ENCODE measurements around the gene PTPRN2.

GRCh38 chr7:157493776-157494175 is 1093.8 kb downstream of the PTPRN2 start:
- TF ChIP-seq CTCF (conservative IDR thresholded peaks at IDR 0.05 in 1 of 2, IDR thresholded peaks at IDR 0.05 in 1 of 2; ENCODE audit: extremely low read depth in 1 of 2, insufficient read depth in 1 of 2, low read depth in 1 of 2, low read length in 2 of 2) (no peak), EZH2 (IDR thresholded peaks at IDR 0.05; ENCODE audit: borderline replicate concordance, low read length) (no peak)

Measured in mammary epithelial cell (primary cell).